HG02943 (cell line): ENCODE data around the gene RNF135.
"Not testable (repeated sequence)": the region's sequence is repeated elsewhere in the genome, so short reads cannot be mapped to it uniquely, and the experiment has no call there.

Experiments
- ATAC-seq: cut with Tn5 transposase; IDR thresholded peaks from one replicate; pipeline ENCODE4 v1.9.1; 2021; ENCODE audit warnings: mild to moderate bottlenecking, low read depth, moderate library complexity; ENCODE audit not compliant: unreplicated experiment

The RNF135 gene

GRCh38 chr17:30970831-30971567 lies at the start of gene RNF135:
Gene RNF135 (plus strand): TSS chr17:30971039. CDS start chr17:30971074, 35 bp downstream.
- peak; percentile 52 for ATAC-seq

GRCh38 chr17:30921544-30922196 lies 49.2 kb upstream of the RNF135 start, which contains the start of gene ADAP2:
Gene ADAP2 (plus strand): TSS chr17:30921945. CDS start chr17:30922015, 70 bp downstream.
- ATAC-seq, result no peak

GRCh38 chr17:30922235-30923030 lies 48.4 kb upstream of the RNF135 start:
- ATAC-seq, result no peak

- no peak for ATAC-seq
Observed at GRCh38 chr17:30924341-30924740, 46.5 kb upstream of the RNF135 start.

GRCh38 chr17:30926516-30926915 lies 44.3 kb upstream of the RNF135 start:
- no peak for ATAC-seq

GRCh38 chr17:30927756-30928155 lies 43.1 kb upstream of the RNF135 start:
- no peak for ATAC-seq

- no peak for ATAC-seq
Observed at GRCh38 chr17:30928584-30928983, 42.3 kb upstream of the RNF135 start.

- ATAC-seq, result no peak
Observed at GRCh38 chr17:30929081-30929633, 41.7 kb upstream of the RNF135 start.

- ATAC-seq, result not testable (repeated sequence)
Observed at GRCh38 chr17:30929861-30930260, 41.0 kb upstream of the RNF135 start.

GRCh38 chr17:30930495-30930894 lies 40.3 kb upstream of the RNF135 start:
- ATAC-seq, result no peak

GRCh38 chr17:30931582-30931981 lies 39.3 kb upstream of the RNF135 start:
- not testable (repeated sequence) for ATAC-seq

GRCh38 chr17:30933966-30934365 lies 36.9 kb upstream of the RNF135 start:
- no peak for ATAC-seq

GRCh38 chr17:30939051-30939689 lies 31.7 kb upstream of the RNF135 start:
- no peak for ATAC-seq

- no peak for ATAC-seq
Observed at GRCh38 chr17:30942308-30943079, 28.3 kb upstream of the RNF135 start.

GRCh38 chr17:30947796-30948195 lies 23.0 kb upstream of the RNF135 start:
- no peak for ATAC-seq

- no peak for ATAC-seq
Observed at GRCh38 chr17:30950189-30950588, 20.6 kb upstream of the RNF135 start.

- ATAC-seq, result no peak
Observed at GRCh38 chr17:30950669-30951399, 20.0 kb upstream of the RNF135 start.

GRCh38 chr17:30952638-30953393 lies 18.0 kb upstream of the RNF135 start:
- no peak for ATAC-seq
